Caco-2 (cell line): Measurements from ENCODE around the gene CCDC43. TPM values are rescaled to one million over a fixed set of nuclear protein-coding genes. Genes with fewer than 3 reads are reported as not detected.

Experiments used
- BruUV-seq: library from RNA; stranded (reverse); fragments of 400-500 nt; replicated peaks from 2 replicates; lab custom pipeline; 2021; lab: Mats Ljungman, UMichigan
- CTCF ChIA-PET: fragments of 300-600 bp; sonication (Branson Sonifier 250); formaldehyde crosslinking; loops from one replicate; lab custom pipeline; 2022; ENCODE audit warnings: antibody characterized with exemption; lab: Charles Lee
- POLR2A ChIA-PET: fragments of 300-600 bp; sonication (Branson Sonifier 250); formaldehyde crosslinking; loops from one replicate; lab custom pipeline; 2022; ENCODE audit warnings: antibody characterized with exemption; lab: Charles Lee
- DNase-seq, 2 experiments: peaks; one replicate each; pipeline versions ENCODE4 v3.0.0 to v3.0.0-alpha.2; 2020 to 2022
- H3K27me3 ChIP-seq: replicated peaks from 2 replicates; pipeline ENCODE4 v1.6.0; 2011; ENCODE audit warnings: low read length; ENCODE audit not compliant: control insufficient read depth, insufficient read depth
- H3K36me3 ChIP-seq: 2 replicates; pipeline ENCODE4 v1.5.1; 2011; ENCODE audit warnings: low read length; ENCODE audit not compliant: control insufficient read depth, insufficient read depth
- H3K4me1 ChIP-seq: fragments of 250-450 bp; sonication (Bioruptor Pico); 2 replicates; pipeline ENCODE4 v1.5.1; 2020; ENCODE audit warnings: mild to moderate bottlenecking
- H3K4me3 ChIP-seq: 2 replicates; pipeline ENCODE4 v1.5.1; 2011; ENCODE audit warnings: low read depth, mild to moderate bottlenecking, control low read depth, low read length
- H3K9me3 ChIP-seq: fragments of 250-450 bp; sonication (Bioruptor Pico); 2 replicates; pipeline ENCODE4 v1.5.1; 2020; ENCODE audit warnings: mild to moderate bottlenecking, moderate library complexity
- H3K27ac Mint-ChIP-seq: one replicate; pipeline ENCODE4 v1.8.0; 2022; ENCODE audit warnings: mixed read lengths; ENCODE audit not compliant: unreplicated experiment
- H3K27me3 Mint-ChIP-seq: one replicate; pipeline ENCODE4 v1.8.0; 2022; ENCODE audit warnings: mixed read lengths; ENCODE audit not compliant: insufficient read depth, unreplicated experiment
- H3K36me3 Mint-ChIP-seq: one replicate; pipeline ENCODE4 v1.8.0; 2022; ENCODE audit warnings: mild to moderate bottlenecking, mixed read lengths; ENCODE audit not compliant: insufficient read depth, unreplicated experiment
- H3K4me1 Mint-ChIP-seq: one replicate; pipeline ENCODE4 v1.8.0; 2022; ENCODE audit warnings: low read depth, mixed read lengths; ENCODE audit not compliant: unreplicated experiment
- H3K4me3 Mint-ChIP-seq: one replicate; pipeline ENCODE4 v1.8.0; 2022; ENCODE audit warnings: mild to moderate bottlenecking, moderate library complexity, mixed read lengths; ENCODE audit not compliant: unreplicated experiment
- H3K9me3 Mint-ChIP-seq: one replicate; pipeline ENCODE4 v1.8.0; 2022; ENCODE audit warnings: mixed read lengths; ENCODE audit not compliant: unreplicated experiment
- CTCF ChIP-seq, 2 experiments: fragments of 200-600 bp in 1 of 2; IDR thresholded peaks; 1 replicate in 1 of 2; 2 replicates in 1 of 2; pipeline versions ENCODE4 v1.5.1 to v1.8.0; 2011 to 2022; ENCODE audit warnings: antibody characterized with exemption in 1 of 2, control low read depth in 1 of 2, inconsistent platforms in 1 of 2, low read depth in 1 of 2, low read length in 1 of 2, mild to moderate bottlenecking in 1 of 2, moderate library complexity in 1 of 2; ENCODE audit not compliant: insufficient read depth in 1 of 2, severe bottlenecking in 1 of 2, unreplicated experiment in 1 of 2
- intact Hi-C: fragments of 100-400 bp; cut with micrococcal nuclease; formaldehyde crosslinking; loops from one replicate; pipeline ENCODE4 v1.10.0; 2022; ENCODE audit not compliant: unreplicated experiment
- total RNA-seq: library from RNA; stranded (reverse); gene quantifications from 2 replicates; pipeline ENCODE4 v1.2.3, GENCODE V29; 2022

CCDC43 gene
- total RNA-seq, 1 experiment from 2014 or later = 54.3 TPM

- no peak for TF ChIP-seq CTCF (IDR thresholded peaks at IDR 0.05; ENCODE audit: insufficient read depth in 1 of 2, low read depth in 1 of 2, low read length in 1 of 2, severe bottlenecking in 1 of 2, unreplicated experiment in 1 of 2)
- Mint-ChIP-seq H3K9me3 (no peaks in the 10 kb centered on the region), H3K27me3 (no peaks in the 10 kb centered on the region), H3K4me3 (no peak overlapping the region), H3K36me3 (no peaks in the 10 kb centered on the region), H3K27ac (no peak overlapping the region), H3K4me1 (no peaks in the 10 kb centered on the region)
- DNase-seq = no peak
- peaks cover 6% of the 10 kb centered on the region for H3K4me1 ChIP-seq
- no TSS peak for BruUV-seq
- ChIA-PET CTCF (interaction anchor here (2.0 kb wide), 1 partner anchor 100 kb away, joined by 7 read pairs; no protein-coding TSS in a partner anchor), POLR2A (no interaction called here)
- intact Hi-C loops = loop anchor here (5.0 kb wide), 1 partner anchor 47 kb away; no protein-coding TSS in a partner anchor
- H3K27me3 ChIP-seq = no peaks in the 10 kb centered on the region
- H3K36me3 ChIP-seq = no peaks in the 10 kb centered on the region
- H3K9me3 ChIP-seq = no peaks in the 10 kb centered on the region
- H3K4me3 ChIP-seq = no peak overlapping the region
Measured at GRCh38 chr17:44633998-44634397, 55.6 kb downstream of the CCDC43 start.

GRCh38 chr17:44630703-44631102, 58.9 kb downstream of the CCDC43 start:
- Mint-ChIP-seq H3K4me3 (no peak overlapping the region), H3K4me1 (peaks cover 15% of the 10 kb centered on the region), H3K27ac (no peak overlapping the region), H3K9me3 (no peaks in the 10 kb centered on the region), H3K27me3 (no peaks in the 10 kb centered on the region), H3K36me3 (no peaks in the 10 kb centered on the region)
- ChIA-PET POLR2A (interaction anchor here (0.6 kb wide), 2 partner anchors 11 to 34 kb away, joined by 5 to 11 read pairs; no protein-coding TSS in a partner anchor), CTCF (interaction anchor here (1.0 kb wide), 1 partner anchor 237 kb away, joined by 3 read pairs; no protein-coding TSS in a partner anchor)
- Histone ChIP-seq H3K36me3 (no peaks in the 10 kb centered on the region), H3K4me3 (no peak overlapping the region), H3K4me1 (peaks cover 11% of the 10 kb centered on the region), H3K27me3 (no peaks in the 10 kb centered on the region), H3K9me3 (no peaks in the 10 kb centered on the region)
- no peak for DNase-seq
- TF ChIP-seq CTCF (IDR thresholded peaks at IDR 0.05; ENCODE audit: insufficient read depth in 1 of 2, low read depth in 1 of 2, low read length in 1 of 2, severe bottlenecking in 1 of 2, unreplicated experiment in 1 of 2) = no peak
- no TSS peak for BruUV-seq
- intact Hi-C loops = loop anchor here (5.0 kb wide), 1 partner anchor 43 kb away; no protein-coding TSS in a partner anchor

- peaks cover 15% of the 10 kb centered on the region for H3K4me1 Mint-ChIP-seq
- H3K27me3 Mint-ChIP-seq = no peaks in the 10 kb centered on the region
- no peak overlapping the region for H3K4me3 Mint-ChIP-seq
- no peak overlapping the region for H3K27ac Mint-ChIP-seq
- H3K36me3 Mint-ChIP-seq = no peaks in the 10 kb centered on the region
- Histone ChIP-seq H3K27me3 (no peaks in the 10 kb centered on the region), H3K36me3 (no peaks in the 10 kb centered on the region), H3K4me1 (peaks cover 11% of the 10 kb centered on the region), H3K9me3 (no peaks in the 10 kb centered on the region), H3K4me3 (no peak overlapping the region)
- no peak for TF ChIP-seq CTCF (IDR thresholded peaks at IDR 0.05; ENCODE audit: insufficient read depth in 1 of 2, low read depth in 1 of 2, low read length in 1 of 2, severe bottlenecking in 1 of 2, unreplicated experiment in 1 of 2)
- CTCF ChIA-PET = interaction anchor here (0.6 kb wide), 1 partner anchor 247 kb away, joined by 3 read pairs; no protein-coding TSS in a partner anchor
- intact Hi-C loops = no loop called here
- no peak for DNase-seq
- POLR2A ChIA-PET = no interaction called here
- H3K9me3 Mint-ChIP-seq = no peaks in the 10 kb centered on the region
- no TSS peak for BruUV-seq
Measured at GRCh38 chr17:44629314-44629713, 60.3 kb downstream of the CCDC43 start.
